ENCODE data around the gene AGBL3. TPM values are rescaled to one million over a fixed set of nuclear protein-coding genes. Genes with fewer than 3 reads are reported as not detected.

The AGBL3 gene
- total and polyA plus RNA-seq, 9 of the 15 experiments (the other 6 are each of a cell fraction or from before 2014, with no cell fraction given), result 0.54 to 2.9 (median 1.7) TPM

DNA sequence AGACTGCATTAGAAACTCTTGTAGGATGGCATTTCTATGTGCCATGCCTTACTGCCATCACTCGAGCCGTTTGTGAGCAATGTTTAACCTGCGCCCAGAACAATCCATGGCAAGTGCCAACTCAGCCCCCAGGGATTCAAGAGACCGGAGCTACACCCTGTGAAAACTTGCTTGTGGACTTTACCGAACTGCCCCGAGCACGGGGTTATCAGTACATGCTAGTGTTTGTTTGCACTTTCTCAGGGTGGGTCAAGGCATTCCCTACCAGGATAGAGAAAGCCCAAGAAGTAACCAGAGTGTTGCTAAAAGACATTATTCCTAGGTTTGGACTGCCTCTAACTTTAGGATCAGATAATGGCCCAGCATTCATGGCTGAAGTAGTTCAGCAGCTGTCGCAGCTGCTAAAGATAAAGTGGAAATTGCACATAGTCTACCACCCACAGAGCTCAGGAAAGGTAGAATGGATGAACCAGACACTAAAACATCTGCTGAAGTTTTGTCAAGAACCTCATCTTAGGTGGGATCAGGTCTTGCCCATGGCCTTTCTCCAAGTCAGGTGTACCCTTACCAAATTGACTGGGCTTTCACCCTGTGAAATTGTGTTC lies 193.1 kb downstream of the AGBL3 start:
- no peak overlapping the region for H3K9ac ChIP-seq (ENCODE audit: insufficient read depth in 1 of 2, low read depth in 2 of 2, low read length in 2 of 2)
- in situ Hi-C loops (cut with MboI), result no loop called here
- no TSS peak for BruUV-seq (replicated peaks)
- peak; percentile 38; the same call in 2 of the 3 replicates for ATAC-seq
- H4K20me1 ChIP-seq (replicated peaks; ENCODE audit: control insufficient read depth, insufficient read depth, low read length), result no peaks in the 10 kb centered on the region
- H3K27me3 ChIP-seq (ENCODE audit: control insufficient read depth in 2 of 2, insufficient read depth in 2 of 2, low read length in 2 of 2), result no peaks in the 10 kb centered on the region
- no peaks in the 10 kb centered on the region for H3K36me3 ChIP-seq (ENCODE audit: control insufficient read depth, insufficient read depth, low read length)
- FAIRE-seq, result no peak
- H2AFZ ChIP-seq (ENCODE audit: low read depth, low read length), result no peak overlapping the region
- intact Hi-C loops (cut with micrococcal nuclease), result loop anchor here (10.0 kb wide), 1 partner anchor 305 kb away; no protein-coding TSS in a partner anchor
- H3K9me3 ChIP-seq (replicated peaks; ENCODE audit: control insufficient read depth, insufficient read depth, low read depth, low read length), result peaks cover 20% of the 10 kb centered on the region
- H3K27ac ChIP-seq (ENCODE audit: extremely low read depth, low read depth, low read length), result no peak overlapping the region
- H3K79me2 ChIP-seq (ENCODE audit: control insufficient read depth, insufficient read depth, low read length), result no peaks in the 10 kb centered on the region
- ChIA-PET CTCF (ENCODE audit: low intra/inter-chr PET ratio) (no interaction called here), POLR2A (interaction anchor here (0.9 to 2.9 kb wide), 3 partner anchors 8 to 10 kb away, joined by 3 to 10 read pairs (median 6); partner anchors contain the start of gene CYREN)
- TF ChIP-seq, protein P1, sequence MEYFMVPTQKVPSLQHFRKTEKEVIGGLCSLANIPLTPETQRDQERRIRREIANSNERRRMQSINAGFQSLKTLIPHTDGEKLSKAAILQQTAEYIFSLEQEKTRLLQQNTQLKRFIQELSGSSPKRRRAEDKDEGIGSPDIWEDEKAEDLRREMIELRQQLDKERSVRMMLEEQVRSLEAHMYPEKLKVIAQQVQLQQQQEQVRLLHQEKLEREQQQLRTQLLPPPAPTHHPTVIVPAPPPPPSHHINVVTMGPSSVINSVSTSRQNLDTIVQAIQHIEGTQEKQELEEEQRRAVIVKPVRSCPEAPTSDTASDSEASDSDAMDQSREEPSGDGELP (CRISPR knock-in tag; IDR thresholded peaks at IDR 0.05; ENCODE audit: borderline replicate concordance), result peak; percentile 27; the same call in 1 of the 2 replicates
- no peak for TF ChIP-seq ZNF780A (CRISPR knock-in tag; IDR thresholded peaks at IDR 0.05)
- peak; percentile 38; the same call in 1 of the 2 replicates for TF ChIP-seq CBFA2T3 (IDR thresholded peaks at IDR 0.05)
- H3K4me2 ChIP-seq (ENCODE audit: insufficient read depth, low read length), result no peak overlapping the region
- no peak for DNase-seq (ENCODE audit: extremely low read depth in 1 of 4, low spot score in 3 of 4)
- peaks cover 4 to 7% of the 10 kb centered on the region in 2 experiments; a peak in 4 of 5 replicates for H3K4me1 ChIP-seq (replicated peaks in 1 of 2; ENCODE audit: control insufficient read depth in 2 of 2, insufficient read depth in 2 of 2, low read length in 2 of 2)
- no peaks in the 10 kb centered on the region for H3K9me1 ChIP-seq (ENCODE audit: control insufficient read depth, insufficient read depth, low read length)
- 9% methylated on average over 8 of the region's 8 CpGs for WGBS (ENCODE audit: insufficient coverage, low coverage, missing lambda C conversion rate)
- H3K4me3 ChIP-seq, result no peak overlapping the region

DNA sequence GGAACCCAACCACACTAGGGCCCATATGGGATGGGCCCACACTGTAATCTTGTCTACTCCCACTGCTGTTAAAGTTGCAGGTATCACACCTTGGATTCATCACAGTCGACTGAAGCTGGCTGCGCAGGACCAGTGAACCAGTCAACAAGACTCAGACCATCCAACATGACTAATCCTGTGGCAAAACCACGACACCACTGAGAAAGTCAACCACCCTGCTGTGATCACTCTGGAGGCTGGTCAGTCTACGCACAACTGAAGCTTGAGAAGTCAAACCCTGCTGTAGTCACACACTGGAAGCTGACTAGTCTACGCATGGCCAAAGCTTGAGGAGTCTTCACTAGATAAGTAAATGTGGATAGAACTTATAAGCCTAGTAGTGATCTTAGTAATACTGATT lies 193.8 kb downstream of the AGBL3 start:
- Histone ChIP-seq H3K4me1 (replicated peaks in 1 of 2; ENCODE audit: control insufficient read depth in 2 of 2, insufficient read depth in 2 of 2, low read length in 2 of 2) (peaks cover 6 to 10% of the 10 kb centered on the region in 2 experiments; a peak in 4 of 5 replicates), H3K4me2 (ENCODE audit: insufficient read depth, low read length) (no peak overlapping the region), H3K79me2 (ENCODE audit: control insufficient read depth, insufficient read depth, low read length) (no peaks in the 10 kb centered on the region), H2AFZ (ENCODE audit: low read depth, low read length) (no peak overlapping the region), H3K27ac (ENCODE audit: extremely low read depth, low read depth, low read length) (no peak overlapping the region), H3K9me3 (replicated peaks; ENCODE audit: control insufficient read depth, insufficient read depth, low read depth, low read length) (peaks cover 20% of the 10 kb centered on the region), H3K27me3 (ENCODE audit: control insufficient read depth in 2 of 2, insufficient read depth in 2 of 2, low read length in 2 of 2) (no peaks in the 10 kb centered on the region), H3K9me1 (ENCODE audit: control insufficient read depth, insufficient read depth, low read length) (no peaks in the 10 kb centered on the region), H3K36me3 (ENCODE audit: control insufficient read depth, insufficient read depth, low read length) (0 out of 3 replicates have a peak, but pooled peaks cover 2% of the 10 kb centered on the region), H4K20me1 (replicated peaks; ENCODE audit: control insufficient read depth, insufficient read depth, low read length) (no peaks in the 10 kb centered on the region), H3K4me3 (no peak overlapping the region), H3K9ac (ENCODE audit: insufficient read depth in 1 of 2, low read depth in 2 of 2, low read length in 2 of 2) (no peak overlapping the region)
- FAIRE-seq (no peak), ATAC-seq (no peak), DNase-seq (ENCODE audit: extremely low read depth in 1 of 4, low spot score in 3 of 4) (no peak)
- no TSS peak for BruUV-seq (replicated peaks)
- ChIA-PET POLR2A (interaction anchor here (0.8 to 2.9 kb wide), 4 partner anchors 8 to 76 kb away, joined by 3 to 10 read pairs (median 4); partner anchors contain the start of genes CYREN and TMEM140), CTCF (ENCODE audit: low intra/inter-chr PET ratio) (interaction anchor here (0.5 kb wide), 1 partner anchor 1749 kb away, joined by 3 read pairs; no protein-coding TSS in a partner anchor)
- WGBS (ENCODE audit: insufficient coverage, low coverage, missing lambda C conversion rate), result 38% methylated on average over 5 of the region's 5 CpGs
- intact Hi-C loops (cut with micrococcal nuclease) (no loop called here), in situ Hi-C loops (cut with MboI) (no loop called here)
- no peak for TF ChIP-seq DDX20 (tag; IDR thresholded peaks at IDR 0.05; ENCODE audit: low read depth)
- no peak for TF ChIP-seq ZNF146 (CRISPR knock-in tag; IDR thresholded peaks at IDR 0.05; ENCODE audit: unreplicated experiment)
- TF ChIP-seq, protein P2, sequence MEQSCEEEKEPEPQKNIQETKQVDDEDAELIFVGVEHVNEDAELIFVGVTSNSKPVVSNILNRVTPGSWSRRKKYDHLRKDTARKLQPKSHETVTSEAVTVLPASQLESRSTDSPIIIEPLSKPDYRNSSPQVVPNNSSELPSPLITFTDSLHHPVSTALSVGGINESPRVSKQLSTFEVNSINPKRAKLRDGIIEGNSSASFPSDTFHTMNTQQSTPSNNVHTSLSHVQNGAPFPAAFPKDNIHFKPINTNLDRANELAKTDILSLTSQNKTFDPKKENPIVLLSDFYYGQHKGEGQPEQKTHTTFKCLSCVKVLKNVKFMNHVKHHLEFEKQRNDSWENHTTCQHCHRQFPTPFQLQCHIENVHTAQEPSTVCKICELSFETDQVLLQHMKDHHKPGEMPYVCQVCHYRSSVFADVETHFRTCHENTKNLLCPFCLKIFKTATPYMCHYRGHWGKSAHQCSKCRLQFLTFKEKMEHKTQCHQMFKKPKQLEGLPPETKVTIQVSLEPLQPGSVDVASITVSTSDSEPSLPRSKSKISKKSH (CRISPR knock-in tag; IDR thresholded peaks at IDR 0.05), result no peak
- TF ChIP-seq HSF4 (CRISPR knock-in tag; IDR thresholded peaks at IDR 0.05; ENCODE audit: borderline replicate concordance), result no peak
- no peak for TF ChIP-seq E2F4 (CRISPR knock-in tag; IDR thresholded peaks at IDR 0.05; ENCODE audit: low read depth)
